A673 (cell line): ENCODE data around the gene NCAM2.

ENCODE experiments used
- CTCF ChIP-seq: fragments of 300-800, 200-600 bp; sonication (generic); conservative IDR thresholded peaks from 2 replicates; pipeline ENCODE4 v1.5.1; 2017; ENCODE audit warnings: low read depth, mild to moderate bottlenecking, antibody characterized with exemption, low read length, moderate library complexity, mixed read lengths
- EZH2 ChIP-seq: fragments of 200-600 bp; sonication (generic); IDR thresholded peaks from 2 replicates; pipeline ENCODE4 v1.6.1; 2017; ENCODE audit warnings: borderline replicate concordance, low read depth, mild to moderate bottlenecking, mixed read lengths, antibody characterized with exemption, low read length; ENCODE audit not compliant: poor library complexity, severe bottlenecking

GRCh38 chr21:21177353-21177986, 179.3 kb downstream of the NCAM2 start:
- TF ChIP-seq CTCF (no peak), EZH2 (no peak)
